Inferior parietal cortex (tissue), 1 donor: ENCODE results near the gene CAPN12.

ENCODE experiments used
- DNase-seq: peaks from one replicate; pipeline ENCODE4 v3.0.0-alpha.2; 2016; ENCODE audit errors: extremely low spot score

CAPN12 gene

DNA sequence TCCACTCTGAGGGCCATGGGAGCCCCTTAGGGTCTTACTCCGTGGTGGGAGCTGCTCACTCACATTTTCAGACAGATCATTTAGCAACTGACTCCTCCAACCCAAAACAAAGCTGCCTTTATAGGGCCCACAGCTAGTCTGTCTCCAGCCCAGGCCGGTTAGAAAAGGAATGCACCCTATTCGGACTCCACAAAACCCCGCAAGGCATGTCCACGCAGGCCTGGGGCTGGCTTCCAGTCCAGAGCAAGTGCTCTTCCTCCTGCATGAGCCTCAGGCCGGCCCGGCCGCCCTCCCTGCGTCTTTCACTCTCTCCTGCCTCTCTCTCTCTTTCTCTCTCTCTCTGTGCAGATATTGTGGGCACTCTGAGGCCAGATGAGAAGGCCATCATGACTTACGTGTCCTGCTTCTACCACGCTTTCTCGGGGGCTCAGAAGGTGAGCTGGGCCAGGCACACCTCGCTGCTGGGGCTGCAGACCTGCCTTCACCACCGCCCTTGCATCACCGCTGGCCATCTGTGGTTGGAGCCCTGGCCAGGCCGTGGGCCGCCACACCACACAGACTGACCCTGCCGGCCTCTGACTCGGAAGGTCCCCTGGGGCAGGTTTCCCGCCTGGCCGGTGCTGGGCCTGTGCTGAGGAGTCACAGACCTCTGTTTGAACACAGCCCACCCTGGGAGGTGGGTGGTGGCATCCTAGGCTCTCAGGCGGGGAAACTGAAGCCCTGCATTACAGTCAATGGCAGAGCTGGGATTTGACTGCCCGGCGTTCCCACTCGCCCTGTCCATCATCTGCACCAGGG is 33.1 kb downstream of the CAPN12 start:
- DNase-seq: no peak

- DNase-seq: no peak
These were observed 33.9 kb downstream of the CAPN12 start for GRCh38 chr19:38710416-38710702.

DNA sequence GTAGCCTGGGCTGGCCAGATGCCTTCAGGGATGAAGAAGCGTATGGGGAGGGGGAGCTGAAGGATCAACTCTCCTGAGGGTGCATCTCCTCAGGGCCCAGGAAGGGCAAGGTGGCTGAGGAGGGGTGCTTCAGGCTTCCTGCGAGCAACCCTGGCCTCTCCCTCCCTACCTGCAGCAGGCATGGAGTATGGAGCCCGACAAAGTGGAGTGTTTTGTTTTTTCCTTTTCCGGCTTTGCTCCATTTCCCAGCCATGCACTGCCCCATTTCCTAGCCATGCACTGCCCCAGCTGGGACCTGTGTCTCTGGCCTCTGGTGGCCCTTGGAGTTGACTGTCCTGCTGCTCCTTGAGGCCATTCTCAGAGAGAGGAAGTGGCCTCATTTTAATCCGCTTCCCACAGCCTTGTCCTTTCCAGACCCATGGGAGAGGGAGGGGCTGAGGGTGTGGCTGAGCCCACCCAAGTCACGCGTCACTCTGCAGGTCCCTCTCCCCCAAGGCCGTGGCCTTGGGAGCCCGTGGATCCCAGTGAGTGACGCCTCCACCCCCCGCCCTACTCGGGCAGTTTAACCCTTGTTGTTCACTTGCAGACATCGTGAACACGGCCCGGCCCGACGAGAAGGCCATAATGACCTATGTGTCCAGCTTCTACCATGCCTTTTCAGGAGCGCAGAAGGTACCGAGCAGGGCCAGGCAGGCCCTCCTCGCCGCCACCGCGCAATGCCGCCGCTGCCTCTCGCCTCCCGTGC is 34.4 kb downstream of the CAPN12 start:
- DNase-seq: no peak

DNA sequence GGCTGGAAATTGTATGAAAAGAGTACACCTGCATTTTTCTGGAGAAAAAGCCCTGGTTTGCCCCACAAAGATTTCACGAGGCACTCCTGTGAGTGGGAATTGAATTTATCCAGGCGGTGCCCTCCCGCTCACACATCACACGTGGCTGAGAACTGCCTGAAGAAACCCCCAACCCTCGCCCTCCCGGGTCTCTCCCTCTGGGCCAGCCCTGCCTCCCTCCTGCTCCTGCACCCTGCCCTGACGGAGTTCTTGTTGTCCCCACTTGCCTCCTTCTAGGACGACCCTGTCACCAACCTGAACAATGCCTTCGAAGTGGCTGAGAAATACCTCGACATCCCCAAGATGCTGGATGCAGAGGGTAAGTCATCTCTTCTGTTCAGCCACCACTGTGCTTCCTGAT is 35.2 kb downstream of the CAPN12 start:
- no peak for DNase-seq

DNA sequence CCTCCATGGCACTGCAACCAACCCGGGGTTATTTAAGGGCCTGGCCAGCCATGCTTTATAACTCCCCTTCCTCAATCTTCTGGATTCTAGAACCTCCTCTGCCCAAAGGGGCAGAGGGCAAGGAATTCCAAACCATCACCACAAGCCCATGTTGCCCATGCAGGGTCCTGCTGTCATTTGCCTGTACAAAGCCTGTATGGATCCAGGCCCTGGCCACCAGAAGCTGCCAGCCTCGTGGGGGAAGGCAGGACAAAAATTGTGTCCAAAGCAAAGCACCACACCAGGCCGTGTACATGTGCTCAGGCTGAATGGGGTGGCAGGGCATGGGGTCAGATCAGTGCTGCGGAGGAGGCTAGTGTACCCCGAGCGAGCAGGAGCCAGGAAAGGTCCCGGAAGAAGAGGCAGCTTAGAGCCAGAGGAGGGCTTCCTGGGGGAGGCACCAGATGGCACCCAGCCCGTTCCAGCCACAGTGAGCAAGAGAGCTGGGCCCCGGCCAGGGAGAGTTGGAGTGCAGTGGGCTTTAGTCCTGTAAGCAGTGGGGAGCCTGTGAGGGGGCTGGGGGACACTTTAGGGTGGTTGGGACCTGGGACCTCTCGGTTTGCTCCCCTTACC is 35.8 kb downstream of the CAPN12 start:
- no peak for DNase-seq

DNA sequence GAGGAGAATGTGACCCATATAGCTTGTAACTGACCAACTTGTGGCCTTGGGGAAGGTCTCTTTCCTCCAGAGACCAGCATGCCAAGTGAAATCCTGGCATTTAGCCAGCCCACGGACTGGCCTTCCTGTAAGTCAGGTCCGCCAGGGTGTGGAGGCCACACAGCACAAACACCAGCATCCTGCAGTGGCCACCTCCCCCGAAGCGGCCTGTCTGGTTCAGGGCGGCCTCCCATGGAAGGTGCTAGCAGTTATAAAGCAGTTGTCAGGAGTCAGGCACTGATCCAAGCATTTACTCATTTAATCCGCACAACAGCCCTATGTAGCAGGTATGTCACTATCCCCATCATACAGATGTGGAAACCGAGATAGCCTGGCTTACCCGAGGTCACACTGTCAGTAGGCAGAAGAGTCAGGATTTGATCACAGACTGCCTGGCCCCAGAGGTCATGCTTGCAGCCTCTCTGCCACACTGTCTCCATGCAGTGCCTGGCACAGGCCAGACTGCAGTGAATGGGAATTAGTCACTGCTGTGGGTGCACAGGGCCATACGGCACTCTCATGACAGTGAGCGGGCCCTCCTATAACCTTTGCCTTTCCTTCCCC is 36.7 kb downstream of the CAPN12 start:
- DNase-seq: no peak

- DNase-seq: no peak
These were observed 37.3 kb downstream of the CAPN12 start for GRCh38 chr19:38706792-38707511.

GRCh38 chr19:38705197-38706019 is 38.9 kb downstream of the CAPN12 start:
- DNase-seq: no peak

DNA sequence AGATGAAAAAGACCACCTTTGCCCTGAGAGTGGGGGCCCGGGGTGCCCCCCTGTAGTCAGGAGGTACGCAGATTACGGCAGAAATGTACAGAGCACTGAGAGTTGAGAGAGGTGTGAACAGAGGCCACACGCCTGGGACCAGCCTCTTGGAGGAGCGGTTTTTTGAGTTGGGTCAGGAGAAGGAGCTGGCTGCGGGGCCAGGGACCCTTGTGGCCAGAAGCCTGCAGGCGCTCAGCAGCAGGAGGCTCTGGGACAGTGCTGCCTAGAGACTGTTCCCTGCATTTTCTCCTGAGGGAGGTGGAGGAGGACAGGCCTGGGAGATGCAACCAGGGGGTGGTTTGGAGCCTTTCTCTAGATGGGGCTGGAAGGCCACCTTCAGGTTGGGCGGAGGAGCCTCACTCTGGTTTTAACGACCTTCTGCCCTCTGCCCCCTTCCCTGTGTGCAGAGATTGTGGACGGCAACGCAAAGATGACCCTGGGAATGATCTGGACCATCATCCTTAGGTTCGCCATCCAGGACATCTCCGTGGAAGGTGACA is 39.7 kb downstream of the CAPN12 start:
- DNase-seq: no peak

- no peak for DNase-seq
These were observed 40.8 kb downstream of the CAPN12 start for GRCh38 chr19:38703509-38703908.

- no peak for DNase-seq
These were observed 42.0 kb downstream of the CAPN12 start for GRCh38 chr19:38702278-38702677.

DNA sequence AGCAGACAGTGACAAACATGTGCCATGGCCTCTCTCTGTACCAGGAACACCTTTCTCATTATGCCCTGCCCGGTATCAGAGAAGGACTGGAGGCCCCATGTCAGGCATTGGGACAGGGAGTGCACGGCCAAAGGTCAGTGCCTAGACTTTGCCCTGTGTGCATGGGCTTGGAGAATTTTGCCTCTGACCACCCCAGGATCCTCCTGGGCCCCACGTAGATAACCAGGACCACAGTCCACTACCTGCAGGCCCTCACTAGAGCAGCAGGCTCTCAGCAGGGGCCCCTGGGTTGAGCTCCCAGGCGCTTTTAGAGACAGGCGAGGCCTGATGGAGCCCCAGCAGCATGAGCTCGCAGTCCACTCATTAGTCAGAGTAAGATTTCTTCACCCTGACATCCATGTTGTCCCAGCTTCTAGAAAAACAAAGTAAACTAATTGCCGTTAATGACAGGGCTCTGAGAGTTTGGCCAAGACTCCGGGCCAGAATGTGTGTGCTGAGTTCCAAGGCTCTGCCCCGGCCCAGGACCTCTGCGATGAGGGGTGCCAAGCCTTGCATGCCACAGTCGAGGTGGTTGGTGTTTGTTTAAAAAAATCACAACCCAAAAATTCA is 42.7 kb downstream of the CAPN12 start:
- DNase-seq: no peak

- no peak for DNase-seq
These were observed 43.3 kb downstream of the CAPN12 start for GRCh38 chr19:38700902-38701454.

DNA sequence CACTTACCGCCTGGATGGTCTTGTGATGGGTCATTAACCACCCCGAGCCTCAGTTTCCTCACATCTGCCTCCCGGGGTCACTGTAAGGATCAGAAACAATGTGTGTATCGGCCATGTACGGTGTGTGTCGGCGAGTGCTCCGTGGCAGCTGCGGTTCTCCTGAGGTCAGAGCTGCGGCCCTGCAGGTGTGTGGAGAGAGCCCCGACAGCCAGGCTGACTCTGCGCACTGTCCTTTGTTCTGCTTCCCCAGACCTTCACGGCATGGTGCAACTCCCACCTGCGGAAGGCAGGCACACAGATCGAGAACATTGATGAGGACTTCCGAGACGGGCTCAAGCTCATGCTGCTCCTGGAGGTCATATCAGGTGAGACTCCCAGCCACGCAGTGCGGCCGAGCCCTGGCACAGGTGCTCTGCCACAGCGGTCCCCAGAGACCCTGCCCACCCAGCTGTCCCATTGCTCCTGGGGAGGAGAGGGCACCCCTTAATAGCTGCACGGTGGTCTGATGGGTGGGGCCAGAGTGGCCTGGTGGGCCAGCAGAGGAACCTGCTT is 43.8 kb downstream of the CAPN12 start:
- DNase-seq: no peak

GRCh38 chr19:38699647-38700349 is 44.5 kb downstream of the CAPN12 start:
- no peak for DNase-seq

GRCh38 chr19:38699027-38699346 is 45.3 kb downstream of the CAPN12 start:
- DNase-seq: no peak

- no peak for DNase-seq
These were observed 45.8 kb downstream of the CAPN12 start for GRCh38 chr19:38698225-38699026.

GRCh38 chr19:38697641-38698071 is 46.6 kb downstream of the CAPN12 start:
- DNase-seq: no peak
